Measurements from ENCODE around the gene UGT1A1.
"Not testable (repeated sequence)": the region's sequence is repeated elsewhere in the genome, so short reads cannot be mapped to it uniquely, and the experiment has no call there.

UGT1A1 gene

GRCh38 chr2:233760043-233760442 lies at the start of gene UGT1A1:
UGT1A1 (plus strand) TSS chr2:233760270; CDS start chr2:233760288, 18 bp downstream.
- DNase-seq (ENCODE audit: low read depth in 2 of 3, low spot score in 2 of 3): no peak

GRCh38 chr2:233711312-233712008 lies 48.6 kb upstream of the UGT1A1 start:
- peak; percentile 22 to 56 (median 41) for DNase-seq (ENCODE audit: low read depth in 2 of 3, low spot score in 2 of 3)

GRCh38 chr2:233712611-233713261 lies 47.3 kb upstream of the UGT1A1 start, which contains the start of gene UGT1A5:
UGT1A5 (plus strand) TSS chr2:233712907; CDS start chr2:233712992, 85 bp downstream.
- no peak for DNase-seq (ENCODE audit: low read depth in 2 of 3, low spot score in 2 of 3)

GRCh38 chr2:233713262-233713615 lies 46.8 kb upstream of the UGT1A1 start:
- no peak for DNase-seq (ENCODE audit: low read depth in 2 of 3, low spot score in 2 of 3)

GRCh38 chr2:233714121-233714520 lies 45.9 kb upstream of the UGT1A1 start:
- no peak for DNase-seq (ENCODE audit: low read depth in 2 of 3, low spot score in 2 of 3)

- DNase-seq (ENCODE audit: low read depth in 2 of 3, low spot score in 2 of 3): no peak
Observed at GRCh38 chr2:233718552-233718951, 41.5 kb upstream of the UGT1A1 start, which contains the start of gene UGT1A4. UGT1A4 (plus strand) TSS chr2:233718736; CDS start chr2:233718821, 85 bp downstream.

- DNase-seq (ENCODE audit: low read depth in 2 of 3, low spot score in 2 of 3): no peak
Observed at GRCh38 chr2:233728723-233729301, 31.3 kb upstream of the UGT1A1 start, which contains the start of gene UGT1A3. UGT1A3 (plus strand) TSS chr2:233729042; CDS start chr2:233729127, 85 bp downstream.

GRCh38 chr2:233736868-233737653 lies 23.0 kb upstream of the UGT1A1 start:
- DNase-seq (ENCODE audit: low read depth in 2 of 3, low spot score in 2 of 3): not testable (repeated sequence)

- no peak for DNase-seq (ENCODE audit: low read depth in 2 of 3, low spot score in 2 of 3)
Observed at GRCh38 chr2:233740870-233741269, 19.2 kb upstream of the UGT1A1 start.

- DNase-seq (ENCODE audit: low read depth in 2 of 3, low spot score in 2 of 3): no peak
Observed at GRCh38 chr2:233743464-233744259, 16.4 kb upstream of the UGT1A1 start.

GRCh38 chr2:233745073-233745755 lies 14.9 kb upstream of the UGT1A1 start:
- DNase-seq (ENCODE audit: low read depth in 2 of 3, low spot score in 2 of 3): no peak

- not testable (repeated sequence) for DNase-seq (ENCODE audit: low read depth in 2 of 3, low spot score in 2 of 3)
Observed at GRCh38 chr2:233745838-233746237, 14.2 kb upstream of the UGT1A1 start.

GRCh38 chr2:233746475-233747282 lies 13.4 kb upstream of the UGT1A1 start:
- DNase-seq (ENCODE audit: low read depth in 2 of 3, low spot score in 2 of 3): no peak

- no peak for DNase-seq (ENCODE audit: low read depth in 2 of 3, low spot score in 2 of 3)
Observed at GRCh38 chr2:233747283-233747544, 12.9 kb upstream of the UGT1A1 start.

- DNase-seq (ENCODE audit: low read depth in 2 of 3, low spot score in 2 of 3): not testable (repeated sequence)
Observed at GRCh38 chr2:233750689-233751088, 9.4 kb upstream of the UGT1A1 start.

- not testable (repeated sequence) for DNase-seq (ENCODE audit: low read depth in 2 of 3, low spot score in 2 of 3)
Observed at GRCh38 chr2:233751212-233752009, 8.7 kb upstream of the UGT1A1 start.

- no peak for DNase-seq (ENCODE audit: low read depth in 2 of 3, low spot score in 2 of 3)
Observed at GRCh38 chr2:233754872-233755611, 5.0 kb upstream of the UGT1A1 start.
